OCI-LY7 (cell line): ENCODE results near the gene ATP2B3. TPM values are rescaled to one million over a fixed set of nuclear protein-coding genes. Genes with fewer than 3 reads are reported as not detected.

Source experiments
- BruUV-seq: library from RNA; stranded (reverse); fragments of 400-500 nt; replicated peaks from 2 replicates; lab custom pipeline; 2021; lab: Mats Ljungman, UMichigan
- CTCF ChIA-PET: fragments of 300-600 bp; sonication (Branson Sonifier 250); formaldehyde crosslinking; loops from one replicate; lab custom pipeline; 2022; ENCODE audit warnings: antibody characterized with exemption; ENCODE audit not compliant: unreplicated experiment; lab: Charles Lee
- POLR2A ChIA-PET: fragments of 300-600 bp; sonication (Branson Sonifier 250); formaldehyde crosslinking; loops from one replicate; lab custom pipeline; 2022; ENCODE audit warnings: antibody characterized with exemption; lab: Charles Lee
- DNase-seq: peaks from one replicate; pipeline ENCODE4 v3.0.0-alpha.2; 2015; ENCODE audit warnings: low spot score
- H2AFZ ChIP-seq: fragments of 200-600 bp; sonication (generic), shearing (Covaris generic); 2 replicates; pipeline ENCODE4 v1.6.1; 2014; ENCODE audit warnings: mild to moderate bottlenecking, antibody characterized with exemption, low read length, moderate library complexity
- H3K27ac ChIP-seq: fragments of 200-600 bp; sonication (generic); 2 replicates; pipeline ENCODE4 v1.5.1; 2014; ENCODE audit warnings: mixed run types, low read depth, mild to moderate bottlenecking, moderate library complexity, low read length, inconsistent platforms; ENCODE audit not compliant: poor library complexity, severe bottlenecking
- H3K36me3 ChIP-seq: fragments of 200-600 bp; sonication (generic); 2 replicates; pipeline ENCODE4 v1.6.1; 2014; ENCODE audit warnings: mild to moderate bottlenecking, antibody characterized with exemption, low read length, moderate library complexity, mixed read lengths; ENCODE audit not compliant: insufficient read depth
- H3K4me1 ChIP-seq: fragments of 200-600 bp; sonication (generic); 2 replicates; pipeline ENCODE4 v1.5.1; 2014; ENCODE audit warnings: mild to moderate bottlenecking, low read length; ENCODE audit not compliant: insufficient read depth, poor library complexity, severe bottlenecking
- H3K4me2 ChIP-seq: fragments of 200-600 bp; sonication (generic); 2 replicates; pipeline ENCODE4 v1.6.1; 2014; ENCODE audit warnings: mild to moderate bottlenecking, low read length
- H3K4me3 ChIP-seq: fragments of 200-600 bp; sonication (generic); 2 replicates; pipeline ENCODE4 v1.5.1; 2014; ENCODE audit warnings: mild to moderate bottlenecking, low read depth, low read length; ENCODE audit not compliant: poor library complexity, severe bottlenecking
- H3K79me2 ChIP-seq: fragments of 200-600 bp; sonication (generic); 2 replicates; pipeline ENCODE4 v1.6.1; 2016; ENCODE audit warnings: low read depth, mild to moderate bottlenecking, low read length, moderate library complexity, mixed read lengths; ENCODE audit not compliant: insufficient read depth
- H3K9me2 ChIP-seq: fragments of 200-600 bp; sonication (generic); 2 replicates; pipeline ENCODE4 v1.6.1; 2016; ENCODE audit warnings: mild to moderate bottlenecking, low read length, mixed read lengths; ENCODE audit not compliant: insufficient read depth
- H3K9me3 ChIP-seq: fragments of 200-600 bp; sonication (generic); 2 replicates; pipeline ENCODE4 v1.6.1; 2014; ENCODE audit warnings: mild to moderate bottlenecking, mixed run types, low read length, mixed read lengths
- H4K20me1 ChIP-seq: fragments of 200-600 bp; sonication (generic); 2 replicates; pipeline ENCODE4 v1.6.1; 2014; ENCODE audit warnings: mild to moderate bottlenecking, antibody characterized with exemption, low read length, moderate library complexity, mixed read lengths; ENCODE audit not compliant: insufficient read depth
- EZH2phosphoT487 ChIP-seq: fragments of 200-600 bp; sonication (generic); IDR thresholded peaks from 2 replicates; pipeline ENCODE4 v1.6.1; 2018; ENCODE audit warnings: low read depth, borderline replicate concordance, mild to moderate bottlenecking, mixed run types, antibody characterized with exemption, low read length, moderate library complexity, mixed read lengths
- intact Hi-C: fragments of 100-400 bp; cut with micrococcal nuclease; formaldehyde crosslinking; loops from one replicate; pipeline ENCODE4 v1.10.0; 2022; ENCODE audit not compliant: unreplicated experiment
- total RNA-seq, 2 experiments: library from RNA; depleted of rRNA in 1 of 2; stranded (reverse); fragments of >200 nt in 1 of 2; shearing (Covaris generic) in 1 of 2; gene quantifications; 2 replicates each; pipeline ENCODE4 v1.2.3, GENCODE V29; 2014 to 2022
- TF ChIP-seq, protein P1 (sequence below): fragments of 200-600 bp; sonication (generic); conservative IDR thresholded peaks from 2 replicates; pipeline ENCODE4 v1.5.1; 2014; ENCODE audit warnings: mild to moderate bottlenecking, antibody characterized with exemption, low read length, moderate library complexity, mixed read lengths

The ATP2B3 gene
- total RNA-seq, 2 experiments from 2014 or later: not detected

- H3K4me2 ChIP-seq: no peak overlapping the region
- H3K4me1 ChIP-seq: no peaks in the 10 kb centered on the region
- TF ChIP-seq EZH2phosphoT487: no peak
- TF ChIP-seq, protein P1, sequence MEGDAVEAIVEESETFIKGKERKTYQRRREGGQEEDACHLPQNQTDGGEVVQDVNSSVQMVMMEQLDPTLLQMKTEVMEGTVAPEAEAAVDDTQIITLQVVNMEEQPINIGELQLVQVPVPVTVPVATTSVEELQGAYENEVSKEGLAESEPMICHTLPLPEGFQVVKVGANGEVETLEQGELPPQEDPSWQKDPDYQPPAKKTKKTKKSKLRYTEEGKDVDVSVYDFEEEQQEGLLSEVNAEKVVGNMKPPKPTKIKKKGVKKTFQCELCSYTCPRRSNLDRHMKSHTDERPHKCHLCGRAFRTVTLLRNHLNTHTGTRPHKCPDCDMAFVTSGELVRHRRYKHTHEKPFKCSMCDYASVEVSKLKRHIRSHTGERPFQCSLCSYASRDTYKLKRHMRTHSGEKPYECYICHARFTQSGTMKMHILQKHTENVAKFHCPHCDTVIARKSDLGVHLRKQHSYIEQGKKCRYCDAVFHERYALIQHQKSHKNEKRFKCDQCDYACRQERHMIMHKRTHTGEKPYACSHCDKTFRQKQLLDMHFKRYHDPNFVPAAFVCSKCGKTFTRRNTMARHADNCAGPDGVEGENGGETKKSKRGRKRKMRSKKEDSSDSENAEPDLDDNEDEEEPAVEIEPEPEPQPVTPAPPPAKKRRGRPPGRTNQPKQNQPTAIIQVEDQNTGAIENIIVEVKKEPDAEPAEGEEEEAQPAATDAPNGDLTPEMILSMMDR: no peak
- no peaks in the 10 kb centered on the region for H3K9me2 ChIP-seq
- no peak overlapping the region for H3K4me3 ChIP-seq
- H3K79me2 ChIP-seq: no peaks in the 10 kb centered on the region
- DNase-seq: no peak
- ChIA-PET CTCF (no interaction called here), POLR2A (no interaction called here)
- no peak overlapping the region for H3K27ac ChIP-seq
- no TSS peak for BruUV-seq
- intact Hi-C loops: no loop called here
- H3K9me3 ChIP-seq: no peaks in the 10 kb centered on the region
- H4K20me1 ChIP-seq: no peaks in the 10 kb centered on the region
- H3K36me3 ChIP-seq: no peaks in the 10 kb centered on the region
- H2AFZ ChIP-seq: no peak overlapping the region
Observed at GRCh38 chrX:153611298-153612095, 94.1 kb downstream of the ATP2B3 start.

- intact Hi-C loops: no loop called here
- Histone ChIP-seq H3K36me3 (no peaks in the 10 kb centered on the region), H3K9me3 (no peaks in the 10 kb centered on the region), H3K4me1 (no peaks in the 10 kb centered on the region), H3K79me2 (no peaks in the 10 kb centered on the region), H3K27ac (no peak overlapping the region), H2AFZ (no peak overlapping the region), H4K20me1 (no peaks in the 10 kb centered on the region), H3K4me3 (no peak overlapping the region), H3K9me2 (no peaks in the 10 kb centered on the region), H3K4me2 (no peak overlapping the region)
- POLR2A ChIA-PET: no interaction called here
- CTCF ChIA-PET: no interaction called here
- DNase-seq: no peak
- TF ChIP-seq, protein P1: no peak
- no peak for TF ChIP-seq EZH2phosphoT487
- BruUV-seq: no TSS peak
Observed at GRCh38 chrX:153612413-153612812, 95.0 kb downstream of the ATP2B3 start.

DNA sequence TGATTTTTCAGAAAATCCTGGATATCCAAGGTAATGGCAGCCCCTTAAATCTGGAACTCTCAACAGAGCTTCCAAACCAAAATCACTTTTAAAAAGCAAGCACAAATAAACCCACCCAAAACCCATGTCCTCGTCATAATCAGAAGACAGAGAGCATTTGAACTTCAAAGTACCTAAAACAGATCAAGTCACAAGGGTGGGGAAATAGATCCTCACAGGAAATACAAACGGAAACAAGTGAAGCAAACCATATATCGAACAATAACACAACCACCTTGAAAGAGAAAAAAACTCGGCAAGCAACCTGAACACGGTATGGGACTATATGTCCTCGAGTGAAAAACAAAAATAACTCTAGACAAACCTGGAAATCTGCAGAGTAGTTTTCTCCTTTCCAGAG, 97.4 kb downstream of the ATP2B3 start:
- BruUV-seq: no TSS peak
- no peak overlapping the region for H3K4me3 ChIP-seq
- ChIA-PET CTCF (no interaction called here), POLR2A (no interaction called here)
- no peaks in the 10 kb centered on the region for H4K20me1 ChIP-seq
- intact Hi-C loops: no loop called here
- no peaks in the 10 kb centered on the region for H3K4me1 ChIP-seq
- H3K27ac ChIP-seq: no peak overlapping the region
- no peak for DNase-seq
- H2AFZ ChIP-seq: no peak overlapping the region
- no peak overlapping the region for H3K4me2 ChIP-seq
- no peaks in the 10 kb centered on the region for H3K9me3 ChIP-seq
- TF ChIP-seq EZH2phosphoT487: no peak
- TF ChIP-seq, protein P1: no peak
- no peaks in the 10 kb centered on the region for H3K9me2 ChIP-seq
- no peaks in the 10 kb centered on the region for H3K79me2 ChIP-seq
- H3K36me3 ChIP-seq: no peaks in the 10 kb centered on the region
